ENCODE data around the gene PIGR. TPM values are rescaled to one million over a fixed set of nuclear protein-coding genes. Genes with fewer than 3 reads are reported as not detected.

The PIGR gene
- total RNA-seq, 1 experiment from 2014 or later, result not detected

GRCh38 chr1:206982216-206982615 lies 36.0 kb upstream of the PIGR start:
- intact Hi-C loops (cut with micrococcal nuclease; ENCODE audit: unreplicated experiment), result loop anchor here (10.0 kb wide), 2 partner anchors 347 to 507 kb away; partner anchors contain the start of genes DYRK3 and IKBKE
- peaks cover 53% of the 10 kb centered on the region for H3K27me3 ChIP-seq (replicated peaks; ENCODE audit: insufficient read depth, low read depth, low read length, poor library complexity)
- ChIA-PET POLR2A (ENCODE audit: low non-redundant PET) (no interaction called here), CTCF (interaction anchor here (1.0 to 1.2 kb wide), 2 partner anchors 70 to 503 kb away, joined by 3 to 4 read pairs; no protein-coding TSS in a partner anchor)
- BruUV-seq (replicated peaks), result no TSS peak
- H3K9me3 ChIP-seq (ENCODE audit: low read depth, low read length, poor library complexity, severe bottlenecking), result no peaks in the 10 kb centered on the region
- no peaks in the 10 kb centered on the region for H3K4me1 ChIP-seq (ENCODE audit: insufficient read depth, low read length, poor library complexity, severe bottlenecking)
- H3K36me3 ChIP-seq (ENCODE audit: insufficient read depth, low read length, poor library complexity, severe bottlenecking), result no peaks in the 10 kb centered on the region
- TF ChIP-seq EZH2 (IDR thresholded peaks at IDR 0.05; ENCODE audit: borderline replicate concordance, low read depth, low read length, poor library complexity, severe bottlenecking), result no peak
- peak; percentile 56 for TF ChIP-seq CTCF (conservative IDR thresholded peaks at IDR 0.05; ENCODE audit: low read depth, low read length)
- no peak overlapping the region for H3K4me3 ChIP-seq (ENCODE audit: low read depth, low read length, poor library complexity, severe bottlenecking)
- no peak overlapping the region for H3K27ac ChIP-seq (ENCODE audit: low read depth, low read length, poor library complexity, severe bottlenecking)
- DNase-seq (ENCODE audit: low spot score), result peak; percentile 31

GRCh38 chr1:206979379-206980043 lies 33.2 kb upstream of the PIGR start:
- peak; percentile 9 for DNase-seq (ENCODE audit: low spot score)
- H3K36me3 ChIP-seq (ENCODE audit: insufficient read depth, low read length, poor library complexity, severe bottlenecking), result no peaks in the 10 kb centered on the region

GRCh38 chr1:206978259-206978658 lies 32.0 kb upstream of the PIGR start:
- ChIA-PET CTCF (no interaction called here), POLR2A (ENCODE audit: low non-redundant PET) (no interaction called here)
- Histone ChIP-seq H3K9me3 (ENCODE audit: low read depth, low read length, poor library complexity, severe bottlenecking) (no peaks in the 10 kb centered on the region), H3K27me3 (replicated peaks; ENCODE audit: insufficient read depth, low read depth, low read length, poor library complexity) (peaks cover 17% of the 10 kb centered on the region), H3K4me1 (ENCODE audit: insufficient read depth, low read length, poor library complexity, severe bottlenecking) (no peaks in the 10 kb centered on the region), H3K4me3 (ENCODE audit: low read depth, low read length, poor library complexity, severe bottlenecking) (no peak overlapping the region), H3K36me3 (ENCODE audit: insufficient read depth, low read length, poor library complexity, severe bottlenecking) (no peaks in the 10 kb centered on the region), H3K27ac (ENCODE audit: low read depth, low read length, poor library complexity, severe bottlenecking) (no peak overlapping the region)
- no peak for TF ChIP-seq EZH2 (IDR thresholded peaks at IDR 0.05; ENCODE audit: borderline replicate concordance, low read depth, low read length, poor library complexity, severe bottlenecking)
- no peak for TF ChIP-seq CTCF (conservative IDR thresholded peaks at IDR 0.05; ENCODE audit: low read depth, low read length)
- intact Hi-C loops (cut with micrococcal nuclease; ENCODE audit: unreplicated experiment), result no loop called here
- no TSS peak for BruUV-seq (replicated peaks)
- no peak for DNase-seq (ENCODE audit: low spot score)

More at GRCh38 chr1:206979379-206980043, 33.2 kb upstream of the PIGR start:
- ChIA-PET POLR2A (ENCODE audit: low non-redundant PET) (no interaction called here), CTCF (no interaction called here)
- no peak overlapping the region for H3K27ac ChIP-seq (ENCODE audit: low read depth, low read length, poor library complexity, severe bottlenecking)
- peaks cover 28% of the 10 kb centered on the region for H3K27me3 ChIP-seq (replicated peaks; ENCODE audit: insufficient read depth, low read depth, low read length, poor library complexity)
- H3K4me3 ChIP-seq (ENCODE audit: low read depth, low read length, poor library complexity, severe bottlenecking), result no peak overlapping the region
- TF ChIP-seq EZH2 (IDR thresholded peaks at IDR 0.05; ENCODE audit: borderline replicate concordance, low read depth, low read length, poor library complexity, severe bottlenecking) (no peak), CTCF (conservative IDR thresholded peaks at IDR 0.05; ENCODE audit: low read depth, low read length) (peak; percentile 59)
- intact Hi-C loops (cut with micrococcal nuclease; ENCODE audit: unreplicated experiment), result loop anchor here (10.0 kb wide), 2 partner anchors 345 to 505 kb away; partner anchors contain the start of genes DYRK3 and IKBKE
- H3K4me1 ChIP-seq (ENCODE audit: insufficient read depth, low read length, poor library complexity, severe bottlenecking), result no peaks in the 10 kb centered on the region
- H3K9me3 ChIP-seq (ENCODE audit: low read depth, low read length, poor library complexity, severe bottlenecking), result no peaks in the 10 kb centered on the region
- BruUV-seq (replicated peaks), result no TSS peak

All from A673 (cell line).